HepG2 (cell line): ENCODE results near the gene SERINC2. TPM values are rescaled to one million over a fixed set of nuclear protein-coding genes. Genes with fewer than 3 reads are reported as not detected.

Source experiments
- BCL3 ChIP-seq: sonication (generic); formaldehyde crosslinking; IDR thresholded peaks from 2 replicates; pipeline ENCODE4 v1.5.1; 2020; ENCODE audit warnings: mild to moderate bottlenecking, missing genetic modification reagents, moderate library complexity
- CBFB ChIP-seq: sonication (generic); formaldehyde crosslinking; IDR thresholded peaks from 2 replicates; pipeline ENCODE4 v1.4.0; 2020; ENCODE audit warnings: missing genetic modification reagents
- DNMT1 ChIP-seq: sonication (generic); formaldehyde crosslinking; IDR thresholded peaks from 2 replicates; pipeline ENCODE4 v1.5.1; 2020; ENCODE audit warnings: mild to moderate bottlenecking, missing genetic modification reagents
- ELF3 ChIP-seq: IDR thresholded peaks from 2 replicates; pipeline ENCODE4 v1.6.1; 2016; ENCODE audit warnings: missing genetic modification reagents, missing compliant biosample characterization
- FUBP1 ChIP-seq: sonication (generic); formaldehyde crosslinking; IDR thresholded peaks from 2 replicates; pipeline ENCODE4 v1.5.1; 2020; ENCODE audit warnings: missing genetic modification reagents, mild to moderate bottlenecking, borderline replicate concordance
- GFI1 ChIP-seq: sonication (generic); formaldehyde crosslinking; IDR thresholded peaks from 2 replicates; pipeline ENCODE4 v1.5.0; 2020; ENCODE audit warnings: missing genetic modification reagents, mild to moderate bottlenecking, borderline replicate concordance
- KDM2A ChIP-seq: sonication (generic); formaldehyde crosslinking; IDR thresholded peaks from 2 replicates; pipeline ENCODE4 v1.4.0; 2020; ENCODE audit warnings: low read depth, missing genetic modification reagents, borderline replicate concordance
- MAFF ChIP-seq: IDR thresholded peaks from 2 replicates; pipeline ENCODE4 v1.6.1; 2011; ENCODE audit warnings: low read depth, low read length, improper control_type of control experiment
- MYNN ChIP-seq: sonication (generic); formaldehyde crosslinking; IDR thresholded peaks from 2 replicates; pipeline ENCODE4 v1.4.0; 2020; ENCODE audit warnings: mild to moderate bottlenecking, low read depth, missing genetic modification reagents
- RNF219 ChIP-seq: sonication (generic); formaldehyde crosslinking; IDR thresholded peaks from 2 replicates; pipeline ENCODE4 v1.5.0; 2020; ENCODE audit warnings: mild to moderate bottlenecking, missing genetic modification reagents
- SP4 ChIP-seq: sonication (generic); formaldehyde crosslinking; IDR thresholded peaks from 2 replicates; pipeline ENCODE4 v1.8.1; 2023; ENCODE audit warnings: mild to moderate bottlenecking, missing genetic modification reagents
- SPEN ChIP-seq: sonication (generic); formaldehyde crosslinking; IDR thresholded peaks from 2 replicates; pipeline ENCODE4 v1.5.1; 2020; ENCODE audit warnings: low read depth, mild to moderate bottlenecking, missing genetic modification reagents
- TFAP4 ChIP-seq: sonication (generic); IDR thresholded peaks from 2 replicates; pipeline ENCODE4 v1.6.1; 2016; ENCODE audit warnings: low read depth, borderline replicate concordance
- ZBTB42 ChIP-seq: sonication (generic); formaldehyde crosslinking; IDR thresholded peaks from 2 replicates; pipeline ENCODE4 v1.5.0; 2020; ENCODE audit warnings: mild to moderate bottlenecking, missing genetic modification reagents
- ZNF142 ChIP-seq: sonication (generic); formaldehyde crosslinking; IDR thresholded peaks from 2 replicates; pipeline ENCODE4 v1.4.0; 2020; ENCODE audit warnings: missing genetic modification reagents
- ZNF788 ChIP-seq: sonication (generic); formaldehyde crosslinking; IDR thresholded peaks from 2 replicates; pipeline ENCODE4 v1.5.0; 2020; ENCODE audit warnings: mild to moderate bottlenecking, missing genetic modification reagents, borderline replicate concordance
- polyA plus RNA-seq, 8 experiments: library from polyadenylated mRNA; depleted of rRNA in 3 of 8; stranded (reverse) in 7 of 8; unstranded in 1 of 8; fragments of >200 nt; fragmentation: Illumina TruSeq in 4 of 8; extraction: Trizol in 4 of 8; gene quantifications; 2 replicates each; pipeline versions ENCODE4 v1.2.1 to v1.2.3, GENCODE V29; 2011 to 2016; ENCODE audit warnings: low read depth in 4 of 8, missing spikeins in 1 of 8, mixed read lengths in 1 of 8; ENCODE audit not compliant: insufficient read depth in 1 of 8
- total RNA-seq, 5 experiments: library from RNA; depleted of rRNA; stranded (reverse); fragments of >200 nt; fragmentation: Illumina TruSeq; extraction: Trizol; gene quantifications; 2 replicates each; pipeline ENCODE4 v1.2.3, GENCODE V29; 2016; ENCODE audit warnings: low read depth in 1 of 5

Gene SERINC2
- total and polyA plus RNA-seq, 2 of the 13 experiments (the other 11 are each of a cell fraction or from before 2014, with no cell fraction given), result 4.8 to 126 TPM

GRCh38 chr1:31394584-31395193 lies 18.3 kb upstream of the SERINC2 start (continued):
- TF ChIP-seq MAFF, result no peak
- TF ChIP-seq FUBP1, result 0 out of 2 replicates have a peak, but pooled peaks have one; percentile 48
- 0 out of 2 replicates have a peak, but pooled peaks have one; percentile 49 for TF ChIP-seq ZNF142 (CRISPR knock-in tag)
- no peak for TF ChIP-seq RNF219 (CRISPR knock-in tag)
- peak; percentile 40; the same call in 1 of the 2 replicates for TF ChIP-seq GFI1 (CRISPR knock-in tag)
- TF ChIP-seq SP4 (CRISPR knock-in tag), result peak; percentile 44; the same call in 1 of the 2 replicates
- no peak for TF ChIP-seq ZNF788
- TF ChIP-seq SPEN, result peak; percentile 38; the same call in 1 of the 2 replicates
- peak; percentile 63; the same call in 1 of the 2 replicates for TF ChIP-seq ELF3 (CRISPR knock-in tag)
- TF ChIP-seq KDM2A (CRISPR knock-in tag), result peak; percentile 79
- TF ChIP-seq BCL3 (CRISPR knock-in tag), result 0 out of 2 replicates have a peak, but pooled peaks have one; percentile 21
- peak; percentile 37; the same call in 1 of the 2 replicates for TF ChIP-seq TFAP4
- TF ChIP-seq ZBTB42, result no peak
- TF ChIP-seq MYNN (CRISPR knock-in tag), result no peak
- TF ChIP-seq DNMT1, result no peak
- TF ChIP-seq CBFB (CRISPR knock-in tag), result 0 out of 2 replicates have a peak, but pooled peaks have one; percentile 25
